ENCODE results near the gene FAM98A.

The FAM98A gene

GRCh38 chr2:33599175-33599942, at the start of gene FAM98A:
FAM98A (minus strand) TSS chr2:33599299; CDS start chr2:33599221, 78 bp downstream.
- peak; percentile 95 for DNase-seq (ENCODE audit: low read depth)

GRCh38 chr2:33645861-33646260, 46.8 kb upstream of the FAM98A start:
- no peak for DNase-seq (ENCODE audit: low read depth)

GRCh38 chr2:33644215-33644614, 45.1 kb upstream of the FAM98A start:
- DNase-seq (ENCODE audit: low read depth), result no peak

GRCh38 chr2:33636001-33636400, 36.9 kb upstream of the FAM98A start:
- peak; percentile 17 for DNase-seq (ENCODE audit: low read depth)

- DNase-seq (ENCODE audit: low read depth), result no peak
These were observed 35.3 kb upstream of the FAM98A start for GRCh38 chr2:33634261-33634910.

GRCh38 chr2:33633315-33633714, 34.2 kb upstream of the FAM98A start:
- DNase-seq (ENCODE audit: low read depth), result no peak

GRCh38 chr2:33632831-33633230, 33.7 kb upstream of the FAM98A start:
- DNase-seq (ENCODE audit: low read depth), result no peak

GRCh38 chr2:33628031-33628827, 29.1 kb upstream of the FAM98A start:
- no peak for DNase-seq (ENCODE audit: low read depth)

- DNase-seq (ENCODE audit: low read depth), result no peak
These were observed 19.9 kb upstream of the FAM98A start for GRCh38 chr2:33619028-33619427.

- DNase-seq (ENCODE audit: low read depth), result no peak
These were observed 18.9 kb upstream of the FAM98A start for GRCh38 chr2:33617989-33618388.

GRCh38 chr2:33617401-33617800, 18.3 kb upstream of the FAM98A start:
- no peak for DNase-seq (ENCODE audit: low read depth)

GRCh38 chr2:33616873-33617272, 17.8 kb upstream of the FAM98A start:
- DNase-seq (ENCODE audit: low read depth), result no peak

GRCh38 chr2:33614190-33614589, 15.1 kb upstream of the FAM98A start:
- no peak for DNase-seq (ENCODE audit: low read depth)

GRCh38 chr2:33607905-33608304, 8.8 kb upstream of the FAM98A start:
- DNase-seq (ENCODE audit: low read depth), result no peak

GRCh38 chr2:33607251-33607721, 8.2 kb upstream of the FAM98A start:
- DNase-seq (ENCODE audit: low read depth), result no peak

GRCh38 chr2:33606622-33607021, 7.5 kb upstream of the FAM98A start:
- no peak for DNase-seq (ENCODE audit: low read depth)

GRCh38 chr2:33606100-33606499, 7.0 kb upstream of the FAM98A start:
- no peak for DNase-seq (ENCODE audit: low read depth)

- DNase-seq (ENCODE audit: low read depth), result no peak
These were observed 6.0 kb upstream of the FAM98A start for GRCh38 chr2:33605056-33605455.

- no peak for DNase-seq (ENCODE audit: low read depth)
These were observed 4.3 kb upstream of the FAM98A start for GRCh38 chr2:33603416-33603815.

GRCh38 chr2:33602201-33602830, 3.2 kb upstream of the FAM98A start:
- DNase-seq (ENCODE audit: low read depth), result no peak

- no peak for DNase-seq (ENCODE audit: low read depth)
These were observed 769 bp upstream of the FAM98A start for GRCh38 chr2:33599943-33600192.

- DNase-seq (ENCODE audit: low read depth), result peak; percentile 11
These were observed 431 bp downstream of the FAM98A start for GRCh38 chr2:33598561-33599174.

All from CMK (cell line).